B cell (primary cell): ENCODE measurements around the gene THADA.

Source experiments
- CTCF ChIP-seq: fragments of 200-600 bp; IDR thresholded peaks from one replicate; pipeline ENCODE4 v1.8.0; 2022; ENCODE audit warnings: antibody characterized with exemption, mild to moderate bottlenecking
- EZH2 ChIP-seq: IDR thresholded peaks from 2 replicates; pipeline ENCODE4 v1.6.1; 2012; ENCODE audit warnings: borderline replicate concordance, low read depth, mild to moderate bottlenecking, moderate library complexity, low read length; ENCODE audit not compliant: insufficient read depth, poor library complexity, severe bottlenecking

- no peak for TF ChIP-seq CTCF
- TF ChIP-seq EZH2 = no peak
These were observed 290.8 kb downstream of the THADA start for GRCh38 chr2:43305012-43305411.
